Measurements from ENCODE around the gene NGB. TPM values are rescaled to one million over a fixed set of nuclear protein-coding genes. Genes with fewer than 3 reads are reported as not detected.
"Not testable (repeated sequence)": the region's sequence is repeated elsewhere in the genome, so short reads cannot be mapped to it uniquely, and the experiment has no call there.

The NGB gene
- polyA plus RNA-seq (ENCODE audit: insufficient read length in 3 of 3) = not detected
- long read RNA-seq, donor 1 = 0 reads
- long read RNA-seq, donor 2 = 0 reads
- long read RNA-seq, donor 3 = 0 reads
- long read RNA-seq, donor 4 = 0 reads
- long read RNA-seq, donor 5 = 0 reads
- long read RNA-seq, donor 6 = 0 reads
- long read RNA-seq, donor 7 = 0 reads
- long read RNA-seq, donor 8 = 0 reads
- long read RNA-seq, donor 9 = 0 reads
- long read RNA-seq, donor 10 = 0 reads
- long read RNA-seq, donor 11 = 0 reads
- long read RNA-seq, donor 12 = 0 reads
- long read RNA-seq, donor 13 = 0 reads
- long read RNA-seq, donor 14 = 0 reads
- long read RNA-seq, donor 15 = 0 reads
- long read RNA-seq, donor 16 = 0 reads

GRCh38 chr14:77271113-77271710 is at the start of gene NGB:
NGB (minus strand) TSS chr14:77271206; CDS start chr14:77270937, 269 bp downstream.
- no peak for DNase-seq (ENCODE audit: extremely low read depth in 1 of 11, low read depth in 9 of 11, low spot score in 4 of 11)

GRCh38 chr14:77320238-77320935 is 49.4 kb upstream of the NGB start, which contains the start of gene POMT2:
POMT2 (minus strand) TSS chr14:77320883; CDS start chr14:77320681, 202 bp downstream.
- peak; percentile 75 to 91 (median 87) for DNase-seq (ENCODE audit: extremely low read depth in 1 of 11, low read depth in 9 of 11, low spot score in 4 of 11)

- DNase-seq (ENCODE audit: extremely low read depth in 1 of 11, low read depth in 9 of 11, low spot score in 4 of 11) = no peak
Measured at GRCh38 chr14:77319422-77319821, 48.4 kb upstream of the NGB start.

GRCh38 chr14:77318756-77319155 is 47.8 kb upstream of the NGB start:
- not testable (repeated sequence) for DNase-seq (ENCODE audit: extremely low read depth in 1 of 11, low read depth in 9 of 11, low spot score in 4 of 11)

GRCh38 chr14:77318006-77318553 is 47.1 kb upstream of the NGB start:
- DNase-seq (ENCODE audit: extremely low read depth in 1 of 11, low read depth in 9 of 11, low spot score in 4 of 11) = no peak

GRCh38 chr14:77316872-77317301 is 45.9 kb upstream of the NGB start:
- DNase-seq (ENCODE audit: extremely low read depth in 1 of 11, low read depth in 9 of 11, low spot score in 4 of 11) = no peak

GRCh38 chr14:77316195-77316505 is 45.1 kb upstream of the NGB start:
- DNase-seq (ENCODE audit: extremely low read depth in 1 of 11, low read depth in 9 of 11, low spot score in 4 of 11) = no peak

GRCh38 chr14:77314539-77315457 is 43.8 kb upstream of the NGB start:
- DNase-seq (ENCODE audit: extremely low read depth in 1 of 11, low read depth in 9 of 11, low spot score in 4 of 11) = no peak

GRCh38 chr14:77314043-77314442 is 43.0 kb upstream of the NGB start:
- peak in 4 of 11 donors; percentile 44 to 69 (median 64) for DNase-seq (ENCODE audit: extremely low read depth in 1 of 11, low read depth in 9 of 11, low spot score in 4 of 11)

GRCh38 chr14:77313371-77313770 is 42.4 kb upstream of the NGB start:
- no peak for DNase-seq (ENCODE audit: extremely low read depth in 1 of 11, low read depth in 9 of 11, low spot score in 4 of 11)

GRCh38 chr14:77311217-77311616 is 40.2 kb upstream of the NGB start:
- no peak for DNase-seq (ENCODE audit: extremely low read depth in 1 of 11, low read depth in 9 of 11, low spot score in 4 of 11)

GRCh38 chr14:77310026-77310425 is 39.0 kb upstream of the NGB start:
- DNase-seq (ENCODE audit: extremely low read depth in 1 of 11, low read depth in 9 of 11, low spot score in 4 of 11) = no peak

- DNase-seq (ENCODE audit: extremely low read depth in 1 of 11, low read depth in 9 of 11, low spot score in 4 of 11) = no peak
Measured at GRCh38 chr14:77309131-77309530, 38.1 kb upstream of the NGB start.

GRCh38 chr14:77306851-77307496 is 36.0 kb upstream of the NGB start:
- DNase-seq (ENCODE audit: extremely low read depth in 1 of 11, low read depth in 9 of 11, low spot score in 4 of 11) = no peak

- DNase-seq (ENCODE audit: extremely low read depth in 1 of 11, low read depth in 9 of 11, low spot score in 4 of 11) = no peak
Measured at GRCh38 chr14:77306416-77306815, 35.4 kb upstream of the NGB start.

GRCh38 chr14:77305696-77306095 is 34.7 kb upstream of the NGB start:
- DNase-seq (ENCODE audit: extremely low read depth in 1 of 11, low read depth in 9 of 11, low spot score in 4 of 11) = no peak

- no peak for DNase-seq (ENCODE audit: extremely low read depth in 1 of 11, low read depth in 9 of 11, low spot score in 4 of 11)
Measured at GRCh38 chr14:77303417-77304156, 32.6 kb upstream of the NGB start.

- no peak for DNase-seq (ENCODE audit: extremely low read depth in 1 of 11, low read depth in 9 of 11, low spot score in 4 of 11)
Measured at GRCh38 chr14:77302926-77303325, 31.9 kb upstream of the NGB start.
